ENCODE data around the gene ZNF587B. TPM values are rescaled to one million over a fixed set of nuclear protein-coding genes. Genes with fewer than 3 reads are reported as not detected.
"Not testable (repeated sequence)": the region's sequence is repeated elsewhere in the genome, so short reads cannot be mapped to it uniquely, and the experiment has no call there.

Gene ZNF587B
- total RNA-seq, 4 donors from 2014 or later, result 15.0 to 28.6 (median 19.6) TPM

DNA sequence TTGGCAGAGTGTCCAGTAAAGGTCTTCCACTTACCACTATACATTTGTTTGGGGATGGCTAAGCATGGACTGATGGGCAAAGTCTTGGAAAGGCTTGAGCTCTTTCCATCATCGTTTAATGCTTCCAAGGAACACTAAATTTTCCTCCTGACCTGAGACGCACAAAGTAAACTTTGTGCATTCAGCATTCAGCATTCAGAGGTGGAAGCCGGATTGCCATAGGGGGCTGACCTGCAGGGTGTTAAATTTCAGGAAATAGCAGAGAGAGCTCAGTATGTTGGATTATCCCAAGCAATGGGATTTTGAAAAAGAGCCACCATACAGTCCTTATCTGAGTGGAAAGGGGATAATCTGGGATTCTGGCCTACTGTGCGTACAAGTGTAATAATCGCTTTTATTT is 29.4 kb upstream of the ZNF587B start:
- Histone ChIP-seq H3K36me3 (peaks cover 8% of the 10 kb centered on the region), H3K4me1 (peaks cover 51% of the 10 kb centered on the region), H3K27ac (peak overlapping the region; percentile 24), H3K9me3 (no peaks in the 10 kb centered on the region), H3K27me3 (no peaks in the 10 kb centered on the region), H3K4me3 (no peak overlapping the region)
- TF ChIP-seq POLR2A (IDR thresholded peaks at IDR 0.05), result no peak
- TF ChIP-seq POLR2AphosphoS5 (IDR thresholded peaks at IDR 0.05), result no peak
- TF ChIP-seq EP300 (IDR thresholded peaks at IDR 0.05), result no peak
- TF ChIP-seq CTCF (IDR thresholded peaks at IDR 0.05), result no peak
- DNase-seq (ENCODE audit: low spot score in 2 of 2), result no peak
- WGBS, result 77% methylated on average over 5 of the region's 5 CpGs

DNA sequence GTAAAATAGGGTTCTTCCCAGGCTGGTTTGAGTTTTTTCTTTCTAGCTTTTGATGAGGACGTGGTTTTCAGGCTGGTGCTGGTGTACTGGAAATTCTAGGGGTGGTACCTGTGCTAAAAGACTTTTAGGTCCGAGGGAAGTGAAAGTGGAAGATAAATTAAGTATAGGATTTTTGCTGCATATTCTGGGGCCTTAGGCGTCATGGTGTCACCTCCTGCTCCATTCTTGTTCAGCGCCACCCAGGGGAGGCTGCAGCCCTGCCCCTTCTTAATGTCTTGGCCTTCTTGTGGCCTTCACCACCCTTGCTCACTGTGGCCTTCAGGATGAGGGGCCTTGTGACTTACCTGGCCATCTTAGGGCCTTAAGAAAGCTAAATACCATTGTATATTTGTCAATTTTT is 27.8 kb upstream of the ZNF587B start:
- Histone ChIP-seq H3K27ac (no peak overlapping the region), H3K36me3 (peaks cover 7% of the 10 kb centered on the region), H3K9me3 (no peaks in the 10 kb centered on the region), H3K27me3 (no peaks in the 10 kb centered on the region), H3K4me1 (peaks cover 54% of the 10 kb centered on the region), H3K4me3 (no peak overlapping the region)
- TF ChIP-seq POLR2AphosphoS5 (IDR thresholded peaks at IDR 0.05) (no peak), POLR2A (IDR thresholded peaks at IDR 0.05) (no peak), EP300 (IDR thresholded peaks at IDR 0.05) (no peak), CTCF (IDR thresholded peaks at IDR 0.05) (no peak)
- 87% methylated on average over 4 of the region's 4 CpGs for WGBS
- DNase-seq (ENCODE audit: low spot score in 2 of 2), result no peak

GRCh38 chr19:57803265-57803593 is 26.9 kb upstream of the ZNF587B start:
- no peaks in the 10 kb centered on the region for H3K27me3 ChIP-seq
- no peak for TF ChIP-seq EP300 (IDR thresholded peaks at IDR 0.05)
- no peak for TF ChIP-seq CTCF (IDR thresholded peaks at IDR 0.05)
- no peak for TF ChIP-seq POLR2AphosphoS5 (IDR thresholded peaks at IDR 0.05)
- TF ChIP-seq POLR2A (IDR thresholded peaks at IDR 0.05), result no peak
- 6% methylated on average over 6 of the region's 6 CpGs for WGBS
- H3K36me3 ChIP-seq, result peaks cover 17% of the 10 kb centered on the region
- DNase-seq (ENCODE audit: low spot score in 2 of 2), result no peak
- H3K4me1 ChIP-seq, result peaks cover 54% of the 10 kb centered on the region
- H3K4me3 ChIP-seq, result peak overlapping the region; percentile 59
- no peaks in the 10 kb centered on the region for H3K9me3 ChIP-seq
- peak overlapping the region; percentile 84 for H3K27ac ChIP-seq

GRCh38 chr19:57803594-57804325 is 26.3 kb upstream of the ZNF587B start:
- TF ChIP-seq POLR2AphosphoS5 (IDR thresholded peaks at IDR 0.05) (no peak), POLR2A (IDR thresholded peaks at IDR 0.05) (no peak), CTCF (IDR thresholded peaks at IDR 0.05) (no peak), EP300 (IDR thresholded peaks at IDR 0.05) (no peak)
- peak overlapping the region; percentile 84 for H3K27ac ChIP-seq
- H3K36me3 ChIP-seq, result peaks cover 21% of the 10 kb centered on the region
- H3K4me3 ChIP-seq, result peak overlapping the region; percentile 59
- H3K9me3 ChIP-seq, result no peaks in the 10 kb centered on the region
- peaks cover 54% of the 10 kb centered on the region for H3K4me1 ChIP-seq
- no peaks in the 10 kb centered on the region for H3K27me3 ChIP-seq
- DNase-seq (ENCODE audit: low spot score in 2 of 2), result peak in 1 of 2 donors; percentile 15
- 5% methylated on average over 19 of the region's 19 CpGs for WGBS

DNA sequence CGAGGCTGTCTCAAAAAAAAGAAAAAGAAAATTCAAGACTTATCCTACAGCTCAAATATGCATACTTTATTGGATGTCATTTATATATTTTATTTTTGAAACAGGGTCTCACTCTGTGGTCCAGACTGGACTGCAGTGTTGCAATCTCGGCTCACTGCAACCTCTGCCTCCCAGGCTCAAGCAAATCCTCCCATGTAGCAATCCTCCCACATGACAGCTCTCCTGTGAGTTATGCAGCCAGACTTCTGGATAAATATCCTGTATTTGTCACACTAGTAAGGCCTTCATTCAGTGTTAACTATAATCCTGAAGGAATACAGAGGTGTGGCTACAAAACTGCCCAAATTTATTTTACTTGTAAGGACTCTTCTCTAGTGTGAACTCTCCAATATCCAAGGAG is 22.6 kb upstream of the ZNF587B start:
- TF ChIP-seq POLR2A (IDR thresholded peaks at IDR 0.05) (no peak), CTCF (IDR thresholded peaks at IDR 0.05) (no peak), EP300 (IDR thresholded peaks at IDR 0.05) (no peak), POLR2AphosphoS5 (IDR thresholded peaks at IDR 0.05) (no peak)
- Histone ChIP-seq H3K4me3 (no peak overlapping the region), H3K36me3 (peaks cover 38% of the 10 kb centered on the region), H3K27ac (no peak overlapping the region), H3K4me1 (peaks cover 31% of the 10 kb centered on the region), H3K27me3 (no peaks in the 10 kb centered on the region), H3K9me3 (no peaks in the 10 kb centered on the region)
- DNase-seq (ENCODE audit: low spot score in 2 of 2), result peak in 1 of 2 donors; percentile 6
- 97% methylated on average over 2 of the region's 2 CpGs for whole genome bisulfite sequencing

DNA sequence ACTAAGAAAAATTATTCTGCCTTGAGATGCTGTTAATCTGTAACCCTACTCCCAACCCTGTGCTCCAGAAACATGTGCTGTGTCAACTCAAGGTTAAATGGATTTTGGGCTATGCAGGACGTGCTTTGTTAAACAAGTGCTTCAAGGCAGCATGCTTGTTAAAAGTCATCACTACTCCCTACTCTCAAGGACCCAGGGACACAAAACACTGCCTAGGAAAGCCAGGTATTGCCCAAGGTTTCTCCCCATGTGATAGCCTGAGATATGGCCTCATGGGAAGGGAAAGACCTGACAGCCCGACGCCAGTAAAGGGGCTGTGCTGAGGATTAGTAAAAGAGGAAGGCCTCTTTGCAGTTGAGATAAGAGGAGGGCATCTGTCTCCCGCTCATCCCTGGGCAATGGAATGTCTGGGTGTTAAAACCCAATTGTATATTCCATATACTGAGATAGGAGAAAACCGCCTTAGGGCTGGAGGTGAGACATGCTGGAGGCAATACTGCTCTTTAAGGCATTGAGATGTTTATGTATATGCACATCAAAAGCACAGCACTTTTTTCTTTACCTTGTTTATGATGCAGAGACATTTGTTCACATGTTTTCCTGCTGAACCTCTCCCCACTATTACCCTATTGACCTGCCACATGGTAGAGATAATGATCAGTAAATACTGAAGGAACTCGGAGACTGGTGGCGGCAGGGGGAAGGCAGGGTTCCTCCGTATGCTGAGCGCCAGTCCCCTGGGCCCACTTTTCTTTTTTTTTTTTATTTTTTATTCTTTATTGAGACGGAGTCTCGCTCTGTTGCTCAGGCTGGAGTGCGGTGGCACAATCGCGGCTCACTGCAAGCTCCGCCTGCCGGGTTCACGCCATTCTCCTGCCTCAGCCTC is 19.4 kb upstream of the ZNF587B start:
- not testable (repeated sequence) for H3K27me3 ChIP-seq, H3K27ac ChIP-seq, H3K9me3 ChIP-seq, H3K4me3 ChIP-seq
- H3K36me3 ChIP-seq, result peaks cover 41% of the 10 kb centered on the region
- WGBS, result 85% methylated on average over 17 of the region's 17 CpGs
- DNase-seq (ENCODE audit: low spot score in 2 of 2), result peak in 1 of 2 donors; percentile 24
- peaks cover 26% of the 10 kb centered on the region for H3K4me1 ChIP-seq

All from suprapubic skin (tissue), 4 donors.